OCI-LY1 (cell line): ENCODE data around the gene RPH3AL.

Experiments
- EZH2 ChIP-seq: fragments of 200-600 bp; sonication (generic), shearing (Covaris generic); IDR thresholded peaks from 2 replicates; pipeline ENCODE4 v1.8.0; 2017; ENCODE audit warnings: borderline replicate concordance, mixed run types, mild to moderate bottlenecking, antibody characterized with exemption, low read length, moderate library complexity, mixed read lengths
- TF ChIP-seq, protein P1 (sequence below): fragments of 200-600 bp; sonication (generic), shearing (Covaris generic); IDR thresholded peaks from 2 replicates; pipeline ENCODE4 v1.5.1; 2017; ENCODE audit warnings: mild to moderate bottlenecking, antibody characterized with exemption, low read length, moderate library complexity, mixed read lengths

DNA sequence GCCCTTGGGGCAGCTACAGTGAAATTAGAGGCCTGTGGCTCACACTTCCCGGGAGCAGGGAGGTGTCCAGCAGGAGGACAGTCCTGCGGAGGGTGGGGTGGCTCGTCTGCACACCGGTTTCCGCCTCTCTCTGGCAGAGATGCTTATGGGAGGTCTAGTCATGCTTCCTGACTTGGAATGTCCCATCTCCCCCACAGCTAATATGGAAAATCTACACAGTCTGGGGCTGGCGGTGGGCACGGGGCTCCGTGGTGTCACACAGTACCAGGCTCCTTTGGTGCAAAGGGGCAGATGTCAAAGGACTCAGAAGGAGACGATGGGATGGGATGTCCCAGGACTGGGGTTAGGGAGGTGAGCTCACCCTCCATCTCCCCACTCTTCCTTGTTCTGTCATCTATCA lies 127.1 kb downstream of the RPH3AL start:
- TF ChIP-seq, protein P1, sequence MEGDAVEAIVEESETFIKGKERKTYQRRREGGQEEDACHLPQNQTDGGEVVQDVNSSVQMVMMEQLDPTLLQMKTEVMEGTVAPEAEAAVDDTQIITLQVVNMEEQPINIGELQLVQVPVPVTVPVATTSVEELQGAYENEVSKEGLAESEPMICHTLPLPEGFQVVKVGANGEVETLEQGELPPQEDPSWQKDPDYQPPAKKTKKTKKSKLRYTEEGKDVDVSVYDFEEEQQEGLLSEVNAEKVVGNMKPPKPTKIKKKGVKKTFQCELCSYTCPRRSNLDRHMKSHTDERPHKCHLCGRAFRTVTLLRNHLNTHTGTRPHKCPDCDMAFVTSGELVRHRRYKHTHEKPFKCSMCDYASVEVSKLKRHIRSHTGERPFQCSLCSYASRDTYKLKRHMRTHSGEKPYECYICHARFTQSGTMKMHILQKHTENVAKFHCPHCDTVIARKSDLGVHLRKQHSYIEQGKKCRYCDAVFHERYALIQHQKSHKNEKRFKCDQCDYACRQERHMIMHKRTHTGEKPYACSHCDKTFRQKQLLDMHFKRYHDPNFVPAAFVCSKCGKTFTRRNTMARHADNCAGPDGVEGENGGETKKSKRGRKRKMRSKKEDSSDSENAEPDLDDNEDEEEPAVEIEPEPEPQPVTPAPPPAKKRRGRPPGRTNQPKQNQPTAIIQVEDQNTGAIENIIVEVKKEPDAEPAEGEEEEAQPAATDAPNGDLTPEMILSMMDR, result no peak
- no peak for TF ChIP-seq EZH2
